Measurements from ENCODE around the gene TMEM91. TPM values are rescaled to one million over a fixed set of nuclear protein-coding genes. Genes with fewer than 3 reads are reported as not detected.

Gene TMEM91
- total and polyA plus RNA-seq, 2 of the 13 experiments (the other 11 are each of a cell fraction or from before 2014, with no cell fraction given): 6.3 to 10.3 TPM

GRCh38 chr19:41409288-41409687 is 33.0 kb downstream of the TMEM91 start (continued):
- 0 out of 2 replicates have a peak, but pooled peaks have one; percentile 27 for TF ChIP-seq PATZ1 (CRISPR knock-in tag; IDR thresholded peaks at IDR 0.05)
- no peak for TF ChIP-seq KLF13 (CRISPR knock-in tag; IDR thresholded peaks at IDR 0.05)
- TF ChIP-seq MBD4 (IDR thresholded peaks at IDR 0.05; ENCODE audit: borderline replicate concordance, low read length): no peak
- TF ChIP-seq ZNF704 (CRISPR knock-in tag; IDR thresholded peaks at IDR 0.05; ENCODE audit: borderline replicate concordance): no peak
- no peak for TF ChIP-seq ZNF598 (CRISPR knock-in tag; IDR thresholded peaks at IDR 0.05; ENCODE audit: borderline replicate concordance)
- TF ChIP-seq CREB1 (IDR thresholded peaks at IDR 0.05): no peak
- TF ChIP-seq CREB1 (CRISPR knock-in tag; IDR thresholded peaks at IDR 0.05): no peak
- peak; percentile 88 for TF ChIP-seq JUN (CRISPR knock-in tag; IDR thresholded peaks at IDR 0.05)
- TF ChIP-seq ETV5 (CRISPR knock-in tag; IDR thresholded peaks at IDR 0.05; ENCODE audit: borderline replicate concordance): 0 out of 2 replicates have a peak, but pooled peaks have one; percentile 4
- no peak for TF ChIP-seq GLMP (CRISPR knock-in tag; IDR thresholded peaks at IDR 0.05; ENCODE audit: borderline replicate concordance)
- no peak for TF ChIP-seq HMGXB3 (CRISPR knock-in tag; IDR thresholded peaks at IDR 0.05; ENCODE audit: borderline replicate concordance)
- TF ChIP-seq ZFP82 (CRISPR knock-in tag; IDR thresholded peaks at IDR 0.05; ENCODE audit: borderline replicate concordance): no peak
- no peak for TF ChIP-seq RBM22 (optimal IDR thresholded peaks at IDR 0.05; ENCODE audit: low read length)
- TF ChIP-seq ZNF577 (CRISPR knock-in tag; IDR thresholded peaks at IDR 0.05; ENCODE audit: borderline replicate concordance, low read depth): no peak
- peak; percentile 33; the same call in 1 of the 2 replicates for TF ChIP-seq ZNF644 (CRISPR knock-in tag; IDR thresholded peaks at IDR 0.05; ENCODE audit: low read depth)
- no peak for TF ChIP-seq ZNF34 (CRISPR knock-in tag; IDR thresholded peaks at IDR 0.05; ENCODE audit: borderline replicate concordance)
- TF ChIP-seq ZNF296 (CRISPR knock-in tag; conservative IDR thresholded peaks at IDR 0.05): no peak
- TF ChIP-seq WIZ (CRISPR knock-in tag; IDR thresholded peaks at IDR 0.05): no peak
- TF ChIP-seq FIP1L1 (IDR thresholded peaks at IDR 0.05; ENCODE audit: borderline replicate concordance, insufficient read depth, low read depth, low read length): no peak
- no peak for TF ChIP-seq SMYD3 (CRISPR knock-in tag; IDR thresholded peaks at IDR 0.05)
- TF ChIP-seq ZNF253 (CRISPR knock-in tag; IDR thresholded peaks at IDR 0.05; ENCODE audit: borderline replicate concordance): no peak
- TF ChIP-seq PHB2 (IDR thresholded peaks at IDR 0.05; ENCODE audit: partially characterized antibody): no peak
- TF ChIP-seq FOXA3 (CRISPR knock-in tag; IDR thresholded peaks at IDR 0.05): peak; percentile 35; the same call in 1 of the 2 replicates

All from HepG2 (cell line).